Fibroblast of pulmonary artery (primary cell): Measurements from ENCODE around the gene KDM4C.
"Not testable (repeated sequence)": the region's sequence is repeated elsewhere in the genome, so short reads cannot be mapped to it uniquely, and the experiment has no call there.

Experiments
- DNase-seq: peaks from one replicate; pipeline ENCODE4 v3.0.0-alpha.2; 2010; ENCODE audit warnings: low read depth
- H3K4me3 ChIP-seq: replicated peaks from 2 replicates; pipeline ENCODE4 v1.5.1; 2011; ENCODE audit warnings: low read depth, mild to moderate bottlenecking, control low read depth, low read length, moderate library complexity
- CTCF ChIP-seq: IDR thresholded peaks from 2 replicates; pipeline ENCODE4 v1.5.1; 2011; ENCODE audit warnings: mild to moderate bottlenecking, control low read depth, low read length, inconsistent platforms; ENCODE audit errors: missing control alignments

KDM4C gene

GRCh38 chr9:7027996-7028395, 270.2 kb downstream of the KDM4C start:
- no peak overlapping the region for H3K4me3 ChIP-seq
- DNase-seq: no peak
- no peak for TF ChIP-seq CTCF

GRCh38 chr9:7028591-7028990, 270.8 kb downstream of the KDM4C start:
- TF ChIP-seq CTCF: no peak
- no peak for DNase-seq
- H3K4me3 ChIP-seq: no peak overlapping the region

- not testable (repeated sequence) for H3K4me3 ChIP-seq, DNase-seq
Observed at GRCh38 chr9:7030943-7031342, 273.2 kb downstream of the KDM4C start.

- no peak for TF ChIP-seq CTCF
- no peak overlapping the region for H3K4me3 ChIP-seq
- no peak for DNase-seq
Observed at GRCh38 chr9:7033076-7034045, 275.6 kb downstream of the KDM4C start.

- TF ChIP-seq CTCF: no peak
- no peak for DNase-seq
- H3K4me3 ChIP-seq: no peak overlapping the region
Observed at GRCh38 chr9:7037176-7037575, 279.4 kb downstream of the KDM4C start.

- no peak overlapping the region for H3K4me3 ChIP-seq
- no peak for TF ChIP-seq CTCF
- DNase-seq: no peak
Observed at GRCh38 chr9:7042124-7042523, 284.4 kb downstream of the KDM4C start.

GRCh38 chr9:7045361-7045760, 287.6 kb downstream of the KDM4C start:
- DNase-seq: peak; percentile 7
- no peak overlapping the region for H3K4me3 ChIP-seq
- TF ChIP-seq CTCF: no peak
